ENCODE results near the gene HTRA3. TPM values are rescaled to one million over a fixed set of nuclear protein-coding genes. Genes with fewer than 3 reads are reported as not detected.

HTRA3 gene
- total and polyA plus RNA-seq, 4 experiments from 2014 or later: not detected

DNA sequence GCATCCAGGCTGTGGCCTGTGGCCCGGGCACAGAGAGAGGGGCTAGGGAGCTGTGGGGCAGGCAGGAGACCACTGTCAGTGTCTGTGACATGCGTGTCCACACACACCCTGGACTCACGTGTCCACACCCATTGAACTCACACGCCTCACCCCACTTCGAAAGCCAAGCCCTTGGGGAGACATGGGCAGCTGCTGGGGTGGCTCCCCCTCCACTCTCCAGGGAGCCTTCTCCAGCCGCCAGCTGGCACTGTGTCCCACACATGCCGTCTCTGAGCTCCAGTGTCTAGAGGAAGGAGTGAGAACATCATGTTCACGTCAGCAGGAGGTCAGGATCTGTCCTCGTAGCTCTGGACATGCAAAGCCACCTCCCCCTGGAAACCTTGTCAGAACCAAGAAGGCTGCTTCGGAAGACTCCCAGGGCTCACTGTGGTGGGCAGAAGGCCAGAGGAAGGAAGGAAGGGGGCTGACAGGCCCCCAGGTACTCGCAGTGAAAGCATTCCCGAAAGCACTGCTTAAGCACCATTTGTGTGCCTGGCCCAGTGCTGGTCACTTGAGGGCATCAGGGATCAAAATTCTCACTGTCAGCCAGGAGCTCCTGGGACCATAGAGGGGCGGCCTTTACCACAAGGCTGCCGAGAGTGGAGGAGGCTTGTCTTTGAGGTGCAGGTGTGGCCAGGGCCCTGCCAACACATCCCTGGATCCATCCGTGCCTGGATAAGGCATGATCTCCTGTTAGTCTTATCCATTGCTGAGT is 61.4 kb downstream of the HTRA3 start:
- H3K27me3 ChIP-seq (ENCODE audit: insufficient read depth, low read length): no peaks in the 10 kb centered on the region
- no peaks in the 10 kb centered on the region for H3K9me3 ChIP-seq (ENCODE audit: control insufficient read depth in 1 of 2, low read length in 2 of 2)
- H3K27me3 Mint-ChIP-seq: no peaks in the 10 kb centered on the region
- CTCF ChIA-PET (ENCODE audit: partially characterized antibody): no interaction called here
- H3K4me1 ChIP-seq (ENCODE audit: insufficient read depth, low read length): no peaks in the 10 kb centered on the region
- H3K36me3 Mint-ChIP-seq: no peaks in the 10 kb centered on the region
- no peak overlapping the region for H3K4me3 ChIP-seq (ENCODE audit: low read length in 2 of 2)
- no peaks in the 10 kb centered on the region for H3K4me1 Mint-ChIP-seq
- intact Hi-C loops (cut with micrococcal nuclease): no loop called here
- POLR2A ChIA-PET (ENCODE audit: partially characterized antibody): no interaction called here
- H3K4me3 Mint-ChIP-seq: no peak overlapping the region
- H3K36me3 ChIP-seq (ENCODE audit: insufficient read depth, low read length): no peaks in the 10 kb centered on the region
- no peak overlapping the region for H3K27ac Mint-ChIP-seq
- peaks cover 0 to 18% (median 10%) of the 10 kb centered on the region in 8 donors for H3K9me3 Mint-ChIP-seq
- DNase-seq: no peak
- no peak overlapping the region for H3K27ac ChIP-seq (ENCODE audit: low read depth, low read length)

DNA sequence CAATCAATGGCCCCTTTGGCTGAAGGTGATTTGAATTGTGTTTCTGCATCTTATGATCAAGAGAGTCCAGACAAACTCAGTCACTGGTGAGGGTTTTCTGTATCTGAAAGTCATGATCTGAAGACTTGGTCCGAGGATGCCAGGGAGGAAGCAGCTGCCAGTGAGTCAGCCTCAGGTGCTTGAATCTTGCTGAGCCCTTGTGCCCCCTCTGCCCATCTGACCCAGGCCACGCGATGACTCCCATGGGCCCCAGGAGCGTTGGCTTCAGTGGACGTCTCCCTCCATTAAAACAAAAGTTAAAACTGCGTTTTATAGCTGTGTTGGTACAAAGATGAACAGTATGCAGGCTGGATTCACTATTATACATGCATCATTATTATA is 62.0 kb downstream of the HTRA3 start:
- H3K9me3 Mint-ChIP-seq: peaks cover 2 to 22% (median 13%) of the 10 kb centered on the region in 8 donors
- Histone ChIP-seq H3K4me3 (ENCODE audit: low read length in 2 of 2) (no peak overlapping the region), H3K27me3 (ENCODE audit: insufficient read depth, low read length) (no peaks in the 10 kb centered on the region), H3K9me3 (ENCODE audit: control insufficient read depth in 1 of 2, low read length in 2 of 2) (no peaks in the 10 kb centered on the region), H3K27ac (ENCODE audit: low read depth, low read length) (no peak overlapping the region), H3K4me1 (ENCODE audit: insufficient read depth, low read length) (no peaks in the 10 kb centered on the region), H3K36me3 (ENCODE audit: insufficient read depth, low read length) (no peaks in the 10 kb centered on the region)
- no peaks in the 10 kb centered on the region for H3K36me3 Mint-ChIP-seq
- intact Hi-C loops (cut with micrococcal nuclease): no loop called here
- CTCF ChIA-PET (ENCODE audit: partially characterized antibody): no interaction called here
- H3K27me3 Mint-ChIP-seq: no peaks in the 10 kb centered on the region
- POLR2A ChIA-PET (ENCODE audit: partially characterized antibody): no interaction called here
- H3K27ac Mint-ChIP-seq: no peak overlapping the region
- no peak overlapping the region for H3K4me3 Mint-ChIP-seq
- no peak for DNase-seq
- no peaks in the 10 kb centered on the region for H3K4me1 Mint-ChIP-seq

GRCh38 chr4:8332038-8332857 is 62.7 kb downstream of the HTRA3 start:
- ChIA-PET POLR2A (ENCODE audit: partially characterized antibody) (no interaction called here), CTCF (ENCODE audit: partially characterized antibody) (no interaction called here)
- no peaks in the 10 kb centered on the region for H3K36me3 Mint-ChIP-seq
- Histone ChIP-seq H3K27ac (ENCODE audit: low read depth, low read length) (no peak overlapping the region), H3K9me3 (ENCODE audit: control insufficient read depth in 1 of 2, low read length in 2 of 2) (no peaks in the 10 kb centered on the region), H3K4me1 (ENCODE audit: insufficient read depth, low read length) (no peaks in the 10 kb centered on the region), H3K36me3 (ENCODE audit: insufficient read depth, low read length) (no peaks in the 10 kb centered on the region), H3K4me3 (ENCODE audit: low read length in 2 of 2) (no peak overlapping the region), H3K27me3 (ENCODE audit: insufficient read depth, low read length) (no peaks in the 10 kb centered on the region)
- H3K27me3 Mint-ChIP-seq: no peaks in the 10 kb centered on the region
- no peak for DNase-seq
- no peak overlapping the region for H3K4me3 Mint-ChIP-seq
- no peak overlapping the region for H3K27ac Mint-ChIP-seq
- intact Hi-C loops (cut with micrococcal nuclease): no loop called here
- H3K9me3 Mint-ChIP-seq: peaks cover 5 to 26% (median 17%) of the 10 kb centered on the region in 8 donors
- H3K4me1 Mint-ChIP-seq: no peaks in the 10 kb centered on the region

GRCh38 chr4:8332891-8333331 is 63.4 kb downstream of the HTRA3 start:
- H3K27ac ChIP-seq (ENCODE audit: low read depth, low read length): no peak overlapping the region
- no peaks in the 10 kb centered on the region for H3K27me3 ChIP-seq (ENCODE audit: insufficient read depth, low read length)
- ChIA-PET POLR2A (ENCODE audit: partially characterized antibody) (no interaction called here), CTCF (ENCODE audit: partially characterized antibody) (no interaction called here)
- H3K27me3 Mint-ChIP-seq: no peaks in the 10 kb centered on the region
- intact Hi-C loops (cut with micrococcal nuclease): no loop called here
- no peaks in the 10 kb centered on the region for H3K4me1 ChIP-seq (ENCODE audit: insufficient read depth, low read length)
- no peaks in the 10 kb centered on the region for H3K9me3 ChIP-seq (ENCODE audit: control insufficient read depth in 1 of 2, low read length in 2 of 2)
- H3K9me3 Mint-ChIP-seq: peaks cover 5 to 27% (median 18%) of the 10 kb centered on the region in 8 donors
- H3K4me3 Mint-ChIP-seq: no peak overlapping the region
- no peak overlapping the region for H3K27ac Mint-ChIP-seq
- no peak for DNase-seq
- H3K36me3 Mint-ChIP-seq: no peaks in the 10 kb centered on the region
- no peaks in the 10 kb centered on the region for H3K4me1 Mint-ChIP-seq
- H3K4me3 ChIP-seq (ENCODE audit: low read length in 2 of 2): no peak overlapping the region
- no peaks in the 10 kb centered on the region for H3K36me3 ChIP-seq (ENCODE audit: insufficient read depth, low read length)

DNA sequence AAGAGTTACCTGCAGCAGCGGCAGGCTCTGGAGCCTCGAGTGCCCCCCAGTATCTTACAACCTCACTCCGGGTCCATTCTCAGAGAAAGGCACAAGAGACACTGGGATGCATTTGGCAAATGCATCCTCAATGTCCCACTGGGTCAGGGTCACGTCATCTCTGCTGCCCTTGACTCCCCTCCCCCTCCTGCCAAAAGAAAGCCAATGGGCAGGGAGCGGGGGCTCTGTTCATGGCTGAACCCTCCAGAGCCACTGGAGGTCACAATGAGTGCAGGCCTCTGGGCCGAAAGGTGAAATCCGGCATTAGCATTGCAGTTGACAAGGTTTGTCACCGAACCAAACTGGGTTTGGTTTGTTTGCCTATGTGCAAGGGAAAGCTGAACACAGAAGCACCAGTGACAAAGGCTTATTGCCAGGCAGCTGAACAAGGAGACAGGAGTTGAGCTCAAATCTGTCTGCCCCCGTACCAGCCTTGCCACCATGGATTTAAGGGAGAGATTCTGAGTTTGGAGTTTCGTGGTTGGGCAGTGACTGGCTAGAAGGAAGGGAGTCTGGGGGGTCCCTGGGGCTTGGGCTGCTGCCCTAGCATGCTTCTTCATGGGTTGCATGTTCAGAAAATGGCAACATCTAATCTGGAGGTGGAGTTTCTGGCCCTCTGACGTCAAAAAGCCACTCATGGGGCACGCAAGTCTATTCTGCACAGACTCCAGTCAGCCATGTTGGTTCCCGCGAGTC is 64.3 kb downstream of the HTRA3 start:
- no peaks in the 10 kb centered on the region for H3K27me3 ChIP-seq (ENCODE audit: insufficient read depth, low read length)
- ChIA-PET CTCF (ENCODE audit: partially characterized antibody) (no interaction called here), POLR2A (ENCODE audit: partially characterized antibody) (no interaction called here)
- H3K4me1 Mint-ChIP-seq: no peaks in the 10 kb centered on the region
- no peaks in the 10 kb centered on the region for H3K36me3 ChIP-seq (ENCODE audit: insufficient read depth, low read length)
- H3K27ac Mint-ChIP-seq: no peak overlapping the region
- DNase-seq: no peak
- H3K27ac ChIP-seq (ENCODE audit: low read depth, low read length): no peak overlapping the region
- no peaks in the 10 kb centered on the region for H3K9me3 ChIP-seq (ENCODE audit: control insufficient read depth in 1 of 2, low read length in 2 of 2)
- no peaks in the 10 kb centered on the region for H3K4me1 ChIP-seq (ENCODE audit: insufficient read depth, low read length)
- no peak overlapping the region for H3K4me3 Mint-ChIP-seq
- H3K9me3 Mint-ChIP-seq: peaks cover 5 to 30% (median 21%) of the 10 kb centered on the region in 8 donors
- no peak overlapping the region for H3K4me3 ChIP-seq (ENCODE audit: low read length in 2 of 2)
- intact Hi-C loops (cut with micrococcal nuclease): no loop called here
- no peaks in the 10 kb centered on the region for H3K36me3 Mint-ChIP-seq
- no peaks in the 10 kb centered on the region for H3K27me3 Mint-ChIP-seq

DNA sequence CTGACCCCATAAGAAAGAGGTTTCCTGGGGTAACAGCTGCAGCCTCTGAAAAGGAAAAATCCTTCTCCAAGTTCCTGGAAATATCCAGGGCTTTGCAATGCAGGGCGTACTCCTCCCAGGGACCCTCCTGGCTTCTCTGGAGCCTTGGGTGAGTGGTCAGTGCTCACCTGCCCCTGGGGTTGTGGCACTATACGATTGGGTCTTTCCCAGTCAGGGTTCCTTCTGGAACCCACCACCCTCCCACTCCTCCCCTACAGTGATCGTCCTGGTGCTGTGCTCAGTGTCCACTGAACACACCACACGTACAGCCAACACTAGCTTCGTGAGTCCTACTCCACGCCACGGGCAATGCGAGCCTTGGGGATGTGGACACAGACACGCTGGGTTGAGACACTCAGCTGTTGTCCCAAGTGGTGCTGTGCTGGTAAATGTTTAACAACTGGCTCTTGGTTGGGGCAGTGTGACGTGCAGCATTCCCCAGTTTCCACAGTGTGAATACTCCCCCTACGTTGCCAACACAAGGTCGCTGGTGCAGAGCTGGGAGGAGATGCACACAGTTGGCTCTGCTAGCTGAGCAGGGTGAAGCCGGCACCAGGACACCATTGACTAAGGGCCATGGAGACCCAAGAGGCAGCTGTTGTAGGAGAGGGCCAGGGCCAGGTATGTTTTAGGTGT is 65.4 kb downstream of the HTRA3 start:
- ChIA-PET CTCF (ENCODE audit: partially characterized antibody) (no interaction called here), POLR2A (ENCODE audit: partially characterized antibody) (no interaction called here)
- Histone ChIP-seq H3K9me3 (ENCODE audit: control insufficient read depth in 1 of 2, low read length in 2 of 2) (no peaks in the 10 kb centered on the region), H3K27me3 (ENCODE audit: insufficient read depth, low read length) (no peaks in the 10 kb centered on the region), H3K4me1 (ENCODE audit: insufficient read depth, low read length) (no peaks in the 10 kb centered on the region), H3K4me3 (ENCODE audit: low read length in 2 of 2) (no peak overlapping the region), H3K27ac (ENCODE audit: low read depth, low read length) (no peak overlapping the region), H3K36me3 (ENCODE audit: insufficient read depth, low read length) (no peaks in the 10 kb centered on the region)
- Mint-ChIP-seq H3K27ac (no peak overlapping the region), H3K9me3 (peaks cover 5 to 30% (median 21%) of the 10 kb centered on the region in 8 donors), H3K4me3 (no peak overlapping the region), H3K36me3 (no peaks in the 10 kb centered on the region), H3K4me1 (no peaks in the 10 kb centered on the region), H3K27me3 (no peaks in the 10 kb centered on the region)
- DNase-seq: no peak
- intact Hi-C loops (cut with micrococcal nuclease): no loop called here

GRCh38 chr4:8335848-8336247 is 66.3 kb downstream of the HTRA3 start:
- no peaks in the 10 kb centered on the region for H3K4me1 ChIP-seq (ENCODE audit: insufficient read depth, low read length)
- no peaks in the 10 kb centered on the region for H3K27me3 ChIP-seq (ENCODE audit: insufficient read depth, low read length)
- Mint-ChIP-seq H3K27ac (no peak overlapping the region), H3K9me3 (peaks cover 5 to 30% (median 21%) of the 10 kb centered on the region in 8 donors), H3K27me3 (peaks cover 2 to 3% of the 10 kb centered on the region in 2 donors), H3K36me3 (no peaks in the 10 kb centered on the region), H3K4me3 (no peak overlapping the region), H3K4me1 (no peaks in the 10 kb centered on the region)
- no peak for DNase-seq
- ChIA-PET POLR2A (ENCODE audit: partially characterized antibody) (no interaction called here), CTCF (ENCODE audit: partially characterized antibody) (no interaction called here)
- no peak overlapping the region for H3K4me3 ChIP-seq (ENCODE audit: low read length in 2 of 2)
- intact Hi-C loops (cut with micrococcal nuclease): no loop called here
- no peak overlapping the region for H3K27ac ChIP-seq (ENCODE audit: low read depth, low read length)
- no peaks in the 10 kb centered on the region for H3K36me3 ChIP-seq (ENCODE audit: insufficient read depth, low read length)
- no peaks in the 10 kb centered on the region for H3K9me3 ChIP-seq (ENCODE audit: control insufficient read depth in 1 of 2, low read length in 2 of 2)
